ENCODE results near the gene CST8. TPM values are rescaled to one million over a fixed set of nuclear protein-coding genes. Genes with fewer than 3 reads are reported as not detected.

CST8 gene
- total and polyA plus RNA-seq, 2 donors (not counting 1 experiment from before 2014, with no cell fraction given) = not detected

DNA sequence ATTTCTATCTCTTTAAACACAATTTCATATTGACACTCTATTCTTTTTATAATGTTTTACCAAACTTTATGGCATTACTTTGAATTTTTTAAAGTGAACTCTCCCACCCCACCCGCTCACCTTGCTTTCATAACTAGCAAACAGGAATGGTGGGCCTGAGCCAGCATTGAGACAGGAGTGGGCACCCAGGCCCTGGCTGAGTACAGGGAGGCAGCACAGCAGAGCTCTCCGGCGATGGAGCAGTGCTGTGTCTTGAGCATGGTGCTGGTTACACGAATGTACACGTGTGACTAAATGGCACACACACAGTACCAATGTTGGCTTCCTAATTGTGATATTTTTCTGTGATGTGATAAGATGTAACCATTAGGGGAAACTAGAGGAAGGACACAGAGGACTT, 42.8 kb upstream of the CST8 start:
- CTCF ChIA-PET = no interaction called here
- no peak for DNase-seq
- Histone ChIP-seq H3K79me2 (ENCODE audit: control insufficient read depth, insufficient read depth, low read length) (no peaks in the 10 kb centered on the region), H3K9ac (ENCODE audit: low read length) (no peak overlapping the region), H3K4me1 (ENCODE audit: control insufficient read depth in 2 of 2, insufficient read depth in 2 of 2, low read length in 2 of 2) (no peaks in the 10 kb centered on the region), H4K20me1 (ENCODE audit: control insufficient read depth, insufficient read depth, low read length, poor library complexity, severe bottlenecking) (no peaks in the 10 kb centered on the region), H2AFZ (ENCODE audit: insufficient read depth, low read depth, low read length, poor library complexity, severe bottlenecking) (no peak overlapping the region), H3K9me3 (ENCODE audit: control extremely low read depth in 1 of 3, control insufficient read depth in 2 of 3, insufficient read depth in 1 of 3, low read length in 2 of 3) (no peaks in the 10 kb centered on the region), H3K36me3 (replicated peaks in 1 of 2; ENCODE audit: control extremely low read depth in 1 of 2, control insufficient read depth in 1 of 2, extremely low read depth in 1 of 2, insufficient read depth in 2 of 2, low read length in 1 of 2) (no peaks in the 10 kb centered on the region), H3K27me3 (replicated peaks in 1 of 4; ENCODE audit: control extremely low read depth in 1 of 4, control insufficient read depth in 3 of 4, insufficient read depth in 4 of 4, low read length in 3 of 4) (no peaks in the 10 kb centered on the region), H3K4me2 (replicated peaks; ENCODE audit: low read depth, low read length, poor library complexity, severe bottlenecking) (no peak overlapping the region), H3K27ac (ENCODE audit: low read length in 2 of 2) (no peak overlapping the region), H3K4me3 (ENCODE audit: control extremely low read depth in 1 of 5, extremely low read depth in 1 of 5, insufficient read depth in 1 of 5, low read depth in 2 of 5, low read length in 4 of 5) (no peak overlapping the region)
- intact Hi-C loops (cut with micrococcal nuclease) = loop anchor here (5.0 kb wide), 1 partner anchor 756 kb away; no protein-coding TSS in a partner anchor
- TF ChIP-seq, protein P1, sequence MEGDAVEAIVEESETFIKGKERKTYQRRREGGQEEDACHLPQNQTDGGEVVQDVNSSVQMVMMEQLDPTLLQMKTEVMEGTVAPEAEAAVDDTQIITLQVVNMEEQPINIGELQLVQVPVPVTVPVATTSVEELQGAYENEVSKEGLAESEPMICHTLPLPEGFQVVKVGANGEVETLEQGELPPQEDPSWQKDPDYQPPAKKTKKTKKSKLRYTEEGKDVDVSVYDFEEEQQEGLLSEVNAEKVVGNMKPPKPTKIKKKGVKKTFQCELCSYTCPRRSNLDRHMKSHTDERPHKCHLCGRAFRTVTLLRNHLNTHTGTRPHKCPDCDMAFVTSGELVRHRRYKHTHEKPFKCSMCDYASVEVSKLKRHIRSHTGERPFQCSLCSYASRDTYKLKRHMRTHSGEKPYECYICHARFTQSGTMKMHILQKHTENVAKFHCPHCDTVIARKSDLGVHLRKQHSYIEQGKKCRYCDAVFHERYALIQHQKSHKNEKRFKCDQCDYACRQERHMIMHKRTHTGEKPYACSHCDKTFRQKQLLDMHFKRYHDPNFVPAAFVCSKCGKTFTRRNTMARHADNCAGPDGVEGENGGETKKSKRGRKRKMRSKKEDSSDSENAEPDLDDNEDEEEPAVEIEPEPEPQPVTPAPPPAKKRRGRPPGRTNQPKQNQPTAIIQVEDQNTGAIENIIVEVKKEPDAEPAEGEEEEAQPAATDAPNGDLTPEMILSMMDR (IDR thresholded peaks at IDR 0.05) = no peak
- TF ChIP-seq EZH2 (IDR thresholded peaks at IDR 0.05; ENCODE audit: borderline replicate concordance, insufficient read depth, low read depth, low read length, poor library complexity, severe bottlenecking) = no peak
- H3K27ac Mint-ChIP-seq = no peak overlapping the region
- no peak overlapping the region for H3K4me3 Mint-ChIP-seq
- no peaks in the 10 kb centered on the region for H3K4me1 Mint-ChIP-seq
- 100% methylated on average over 3 of the region's 5 CpGs for WGBS (ENCODE audit: insufficient coverage)
- H3K9me3 Mint-ChIP-seq (ENCODE audit: insufficient read depth) = no peaks in the 10 kb centered on the region
- ATAC-seq (ENCODE audit: low read depth) = no peak
- POLR2A ChIA-PET = no interaction called here
- H3K27me3 Mint-ChIP-seq = no peaks in the 10 kb centered on the region

DNA sequence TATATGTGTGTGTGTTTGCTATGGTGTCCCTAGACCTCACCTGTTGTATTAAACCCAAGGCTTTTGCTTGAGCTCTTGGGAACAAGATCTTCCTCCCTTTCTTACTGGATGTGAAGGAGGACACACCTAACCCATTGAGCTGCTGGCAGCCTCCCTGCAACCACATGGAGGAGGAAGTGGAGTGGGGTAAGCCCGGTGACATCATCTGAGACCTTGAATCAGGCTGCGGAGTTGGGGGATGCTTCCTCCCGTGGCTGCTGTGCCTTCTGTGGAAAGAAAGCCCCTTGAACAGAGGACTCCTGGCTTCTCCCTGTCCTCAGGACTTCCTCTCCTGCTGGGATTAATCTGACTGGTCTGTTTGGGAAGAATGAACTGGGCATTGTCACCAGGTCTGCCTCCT, 41.5 kb upstream of the CST8 start:
- ChIA-PET POLR2A (no interaction called here), CTCF (interaction anchor here (1.1 kb wide), 1 partner anchor 8 kb away, joined by 3 read pairs; no protein-coding TSS in a partner anchor)
- no peak for TF ChIP-seq EZH2 (IDR thresholded peaks at IDR 0.05; ENCODE audit: borderline replicate concordance, insufficient read depth, low read depth, low read length, poor library complexity, severe bottlenecking)
- TF ChIP-seq, protein P1 (IDR thresholded peaks at IDR 0.05) = no peak
- Histone ChIP-seq H3K9ac (ENCODE audit: low read length) (no peak overlapping the region), H3K27me3 (replicated peaks in 1 of 4; ENCODE audit: control extremely low read depth in 1 of 4, control insufficient read depth in 3 of 4, insufficient read depth in 4 of 4, low read length in 3 of 4) (no peaks in the 10 kb centered on the region), H2AFZ (ENCODE audit: insufficient read depth, low read depth, low read length, poor library complexity, severe bottlenecking) (no peak overlapping the region), H3K4me1 (ENCODE audit: control insufficient read depth in 2 of 2, insufficient read depth in 2 of 2, low read length in 2 of 2) (no peaks in the 10 kb centered on the region), H3K36me3 (replicated peaks in 1 of 2; ENCODE audit: control extremely low read depth in 1 of 2, control insufficient read depth in 1 of 2, extremely low read depth in 1 of 2, insufficient read depth in 2 of 2, low read length in 1 of 2) (no peaks in the 10 kb centered on the region), H3K79me2 (ENCODE audit: control insufficient read depth, insufficient read depth, low read length) (no peaks in the 10 kb centered on the region), H3K4me3 (ENCODE audit: control extremely low read depth in 1 of 5, extremely low read depth in 1 of 5, insufficient read depth in 1 of 5, low read depth in 2 of 5, low read length in 4 of 5) (no peak overlapping the region), H3K27ac (ENCODE audit: low read length in 2 of 2) (no peak overlapping the region), H4K20me1 (ENCODE audit: control insufficient read depth, insufficient read depth, low read length, poor library complexity, severe bottlenecking) (no peaks in the 10 kb centered on the region), H3K9me3 (ENCODE audit: control extremely low read depth in 1 of 3, control insufficient read depth in 2 of 3, insufficient read depth in 1 of 3, low read length in 2 of 3) (no peaks in the 10 kb centered on the region), H3K4me2 (replicated peaks; ENCODE audit: low read depth, low read length, poor library complexity, severe bottlenecking) (no peak overlapping the region)
- DNase-seq (no peak), ATAC-seq (ENCODE audit: low read depth) (no peak)
- Mint-ChIP-seq H3K9me3 (ENCODE audit: insufficient read depth) (no peaks in the 10 kb centered on the region), H3K4me3 (no peak overlapping the region), H3K27ac (no peak overlapping the region), H3K4me1 (no peaks in the 10 kb centered on the region), H3K27me3 (no peaks in the 10 kb centered on the region)
- intact Hi-C loops (cut with micrococcal nuclease) = loop anchor here (5.0 kb wide), 1 partner anchor 757 kb away; no protein-coding TSS in a partner anchor
- 12% methylated on average over 3 of the region's 3 CpGs for WGBS (ENCODE audit: insufficient coverage)

Measured in B cell (primary cell).